Neural cell (in vitro differentiated cells): ENCODE data around the gene CDC37. TPM values are rescaled to one million over a fixed set of nuclear protein-coding genes. Genes with fewer than 3 reads are reported as not detected.

Experiments used
- H2AFZ ChIP-seq: fragments of 200-600, 300-800 bp; sonication (generic), shearing (Covaris generic); 2 replicates; pipeline ENCODE4 v1.6.0; 2014; ENCODE audit warnings: low read depth, mild to moderate bottlenecking, antibody characterized with exemption, low read length, moderate library complexity
- H3F3A ChIP-seq: fragments of 200-600 bp; shearing (Covaris generic); 2 replicates; pipeline ENCODE4 v1.6.1; 2016; ENCODE audit warnings: mild to moderate bottlenecking, moderate library complexity, mixed read lengths, antibody characterized with exemption, low read length; ENCODE audit not compliant: insufficient read depth, poor library complexity, severe bottlenecking
- H3K27ac ChIP-seq: fragments of 200-600, 300-800 bp; sonication (generic), shearing (Covaris generic); 2 replicates; pipeline ENCODE4 v1.5.1; 2014; ENCODE audit warnings: mild to moderate bottlenecking, low read length, moderate library complexity
- H3K27me3 ChIP-seq: fragments of 300-800, 200-600 bp; sonication (generic), shearing (Covaris generic); 2 replicates; pipeline ENCODE4 v1.6.0; 2014; ENCODE audit warnings: mild to moderate bottlenecking, low read depth, low read length, moderate library complexity; ENCODE audit not compliant: insufficient read depth
- H3K36me3 ChIP-seq: fragments of 300-800, 200-600 bp; sonication (generic), shearing (Covaris generic); 2 replicates; pipeline ENCODE4 v1.5.1; 2014; ENCODE audit warnings: mild to moderate bottlenecking, antibody characterized with exemption, low read length, moderate library complexity; ENCODE audit not compliant: insufficient read depth
- H3K4me2 ChIP-seq: fragments of 300-800, 200-600 bp; sonication (generic), shearing (Covaris generic); 2 replicates; pipeline ENCODE4 v1.6.0; 2014; ENCODE audit warnings: mild to moderate bottlenecking, low read length
- H3K4me3 ChIP-seq: fragments of 300-800, 200-600 bp; sonication (generic), shearing (Covaris generic); 2 replicates; pipeline ENCODE4 v1.5.1; 2014; ENCODE audit warnings: mild to moderate bottlenecking, low read length, moderate library complexity
- H3K79me2 ChIP-seq: fragments of 200-600 bp; shearing (Covaris generic); replicated peaks from 2 replicates; pipeline ENCODE4 v1.6.0; 2014; ENCODE audit warnings: mild to moderate bottlenecking, low read length, moderate library complexity; ENCODE audit not compliant: insufficient read depth
- H3K9ac ChIP-seq: fragments of 300-800, 200-600 bp; sonication (generic), shearing (Covaris generic); 2 replicates; pipeline ENCODE4 v1.6.1; 2016; ENCODE audit warnings: mild to moderate bottlenecking, low read length, mixed read lengths
- H3K9me2 ChIP-seq: fragments of 200-600 bp; shearing (Covaris generic); 2 replicates; pipeline ENCODE4 v1.6.1; 2016; ENCODE audit warnings: mild to moderate bottlenecking, low read length, mixed read lengths; ENCODE audit not compliant: insufficient read depth
- H3K9me3 ChIP-seq: fragments of 200-600, 300-800 bp; sonication (generic), shearing (Covaris generic); 2 replicates; pipeline ENCODE4 v1.6.1; 2016; ENCODE audit warnings: mild to moderate bottlenecking, mixed run types, low read length, moderate library complexity, mixed read lengths
- H4K20me1 ChIP-seq: fragments of 200-600 bp; shearing (Covaris generic); 2 replicates; pipeline ENCODE4 v1.6.1; 2016; ENCODE audit warnings: mild to moderate bottlenecking, mixed run types; ENCODE audit not compliant: insufficient read depth
- CTCF ChIP-seq: fragments of 450-650 bp; IDR thresholded peaks from 2 replicates; pipeline ENCODE4 v1.5.1; 2014; ENCODE audit warnings: antibody characterized with exemption, mild to moderate bottlenecking, moderate library complexity; ENCODE audit not compliant: poor library complexity, severe bottlenecking
- EP300 ChIP-seq: fragments of 450-650 bp; conservative IDR thresholded peaks from 2 replicates; pipeline ENCODE4 v1.6.1; 2014; ENCODE audit warnings: antibody characterized with exemption, mild to moderate bottlenecking, moderate library complexity; ENCODE audit not compliant: poor library complexity, severe bottlenecking
- EZH2 ChIP-seq: fragments of 200-600, 300-800 bp; shearing (Covaris generic), sonication (generic); IDR thresholded peaks from 2 replicates; pipeline ENCODE4 v1.6.1; 2014; ENCODE audit warnings: antibody characterized with exemption, low read length, borderline replicate concordance, mild to moderate bottlenecking; ENCODE audit not compliant: insufficient read depth, poor library complexity, severe bottlenecking
- MXI1 ChIP-seq: fragments of 450-650 bp; conservative IDR thresholded peaks from 2 replicates; pipeline ENCODE4 v1.6.1; 2014; ENCODE audit warnings: antibody characterized with exemption, mild to moderate bottlenecking; ENCODE audit not compliant: poor library complexity, severe bottlenecking
- POLR2AphosphoS5 ChIP-seq: IDR thresholded peaks from 2 replicates; pipeline ENCODE4 v1.6.1; 2012
- RAD21 ChIP-seq: fragments of 450-650 bp; conservative IDR thresholded peaks from 2 replicates; pipeline ENCODE4 v1.6.1; 2014; ENCODE audit warnings: antibody characterized with exemption, mild to moderate bottlenecking, moderate library complexity
- REST ChIP-seq: IDR thresholded peaks from 2 replicates; pipeline ENCODE4 v1.6.1; 2012; ENCODE audit warnings: borderline replicate concordance
- SMC3 ChIP-seq: fragments of 450-650 bp; conservative IDR thresholded peaks from 2 replicates; pipeline ENCODE4 v1.6.1; 2014; ENCODE audit warnings: antibody characterized with exemption, mild to moderate bottlenecking, moderate library complexity; ENCODE audit not compliant: poor library complexity
- TAF1 ChIP-seq: IDR thresholded peaks from 2 replicates; pipeline ENCODE4 v1.6.1; 2012; ENCODE audit warnings: low read depth
- polyA plus RNA-seq: library from polyadenylated mRNA; depleted of rRNA; stranded (reverse); fragments of >200 nt; gene quantifications from 2 replicates; pipeline ENCODE4 v1.2.3, GENCODE V29; 2014

Gene CDC37
- polyA plus RNA-seq, 1 donor from 2014 or later: 359 TPM

- Histone ChIP-seq H3K9ac (no peak overlapping the region), H3K9me2 (no peaks in the 10 kb centered on the region), H3K36me3 (no peaks in the 10 kb centered on the region), H2AFZ (no peak overlapping the region), H3K79me2 (no peaks in the 10 kb centered on the region), H3K9me3 (no peaks in the 10 kb centered on the region), H3K27ac (no peak overlapping the region), H3K4me3 (no peak overlapping the region), H4K20me1 (no peaks in the 10 kb centered on the region), H3K4me2 (no peak overlapping the region), H3F3A (no peaks in the 10 kb centered on the region), H3K27me3 (peaks cover 58% of the 10 kb centered on the region)
- TF ChIP-seq CTCF (no peak), EP300 (no peak), POLR2AphosphoS5 (no peak), MXI1 (no peak), SMC3 (no peak)
Observed at GRCh38 chr19:10431943-10432735, 28.8 kb upstream of the CDC37 start.

GRCh38 chr19:10431254-10431942, 28.1 kb upstream of the CDC37 start:
- TF ChIP-seq REST (no peak), RAD21 (no peak), POLR2AphosphoS5 (no peak), SMC3 (no peak), TAF1 (no peak), MXI1 (no peak), EP300 (no peak), CTCF (no peak), EZH2 (no peak)
- H3K4me3 ChIP-seq: no peak overlapping the region
- no peaks in the 10 kb centered on the region for H3K36me3 ChIP-seq
- no peaks in the 10 kb centered on the region for H3K79me2 ChIP-seq
- no peaks in the 10 kb centered on the region for H3F3A ChIP-seq
- H3K9ac ChIP-seq: no peak overlapping the region
- no peaks in the 10 kb centered on the region for H3K9me2 ChIP-seq
- no peak overlapping the region for H3K4me2 ChIP-seq
- no peak overlapping the region for H3K27ac ChIP-seq
- no peaks in the 10 kb centered on the region for H4K20me1 ChIP-seq
- no peak overlapping the region for H2AFZ ChIP-seq
- peaks cover 66% of the 10 kb centered on the region for H3K27me3 ChIP-seq
- no peaks in the 10 kb centered on the region for H3K9me3 ChIP-seq
